WTC11 (cell line): ENCODE measurements around the gene PAK1IP1. TPM values are rescaled to one million over a fixed set of nuclear protein-coding genes. Genes with fewer than 3 reads are reported as not detected.

ENCODE experiments used
- EMX1 ChIP-seq: fragments of 250-450 bp; sonication (Bioruptor Pico); IDR thresholded peaks from 2 replicates; pipeline ENCODE4 v1.8.0; 2021; ENCODE audit warnings: mild to moderate bottlenecking
- FOXJ3 ChIP-seq: sonication (generic); formaldehyde crosslinking; IDR thresholded peaks from 2 replicates; pipeline ENCODE4 v1.9.0; 2021; ENCODE audit warnings: missing genetic modification reagents, mild to moderate bottlenecking, borderline replicate concordance
- HMGA2 ChIP-seq: fragments of 250-450 bp; sonication (Bioruptor Pico); IDR thresholded peaks from 2 replicates; pipeline ENCODE4 v1.4.0; 2021; ENCODE audit warnings: mild to moderate bottlenecking, moderate library complexity
- NR2C2 ChIP-seq: sonication (generic); formaldehyde crosslinking; IDR thresholded peaks from 2 replicates; pipeline ENCODE4 v1.8.0; 2022; ENCODE audit warnings: mild to moderate bottlenecking, missing genetic modification reagents
- TCF7 ChIP-seq: sonication (generic); formaldehyde crosslinking; IDR thresholded peaks from 2 replicates; pipeline ENCODE4 v1.8.0; 2022; ENCODE audit warnings: mild to moderate bottlenecking, low read depth, missing genetic modification reagents, moderate library complexity
- ZBTB21 ChIP-seq: sonication (generic); formaldehyde crosslinking; IDR thresholded peaks from 2 replicates; pipeline ENCODE4 v1.8.1; 2023; ENCODE audit warnings: mild to moderate bottlenecking, missing genetic modification reagents, borderline replicate concordance
- ZNF121 ChIP-seq: sonication (generic); formaldehyde crosslinking; IDR thresholded peaks from 2 replicates; pipeline ENCODE4 v1.8.0; 2023; ENCODE audit warnings: missing genetic modification reagents
- ZNF138 ChIP-seq: sonication (generic); formaldehyde crosslinking; conservative IDR thresholded peaks from 2 replicates; pipeline ENCODE4 v1.8.1; 2022; ENCODE audit warnings: mild to moderate bottlenecking, moderate library complexity, missing genetic modification reagents
- ZNF263 ChIP-seq: sonication (generic); formaldehyde crosslinking; IDR thresholded peaks from 2 replicates; pipeline ENCODE4 v1.8.1; 2022; ENCODE audit warnings: low read depth, mild to moderate bottlenecking, moderate library complexity, missing genetic modification reagents
- total RNA-seq: library from RNA; stranded (reverse); gene quantifications from 3 replicates; pipeline ENCODE4 v1.2.3, GENCODE V29; 2021
- TF ChIP-seq, protein P1 (sequence below): sonication (generic); formaldehyde crosslinking; IDR thresholded peaks from 2 replicates; pipeline ENCODE4 v1.8.1; 2023; ENCODE audit warnings: mild to moderate bottlenecking, missing genetic modification reagents, moderate library complexity
- TF ChIP-seq, protein P2 (sequence below): sonication (generic); formaldehyde crosslinking; IDR thresholded peaks from 2 replicates; pipeline ENCODE4 v1.8.1; 2023; ENCODE audit warnings: mild to moderate bottlenecking, missing genetic modification reagents, moderate library complexity
- TF ChIP-seq, protein P3 (sequence below): fragments of 250-450 bp; sonication (Bioruptor Pico); conservative IDR thresholded peaks from 2 replicates; pipeline ENCODE4 v1.9.0; 2021; ENCODE audit warnings: mild to moderate bottlenecking
- TF ChIP-seq, protein P4 (sequence below): sonication (generic); formaldehyde crosslinking; IDR thresholded peaks from 2 replicates; pipeline ENCODE4 v1.8.0; 2022; ENCODE audit warnings: mild to moderate bottlenecking, missing genetic modification reagents
- TF ChIP-seq, protein P5 (sequence below): fragments of 250-450 bp; sonication (Bioruptor Pico); IDR thresholded peaks from 2 replicates; pipeline ENCODE4 v1.8.0; 2021; ENCODE audit warnings: mild to moderate bottlenecking
- TF ChIP-seq, protein P6 (sequence below): fragments of 250-450 bp; sonication (Bioruptor Pico); IDR thresholded peaks from 2 replicates; pipeline ENCODE4 v2.1.2; 2022; ENCODE audit warnings: mild to moderate bottlenecking, moderate library complexity
- TF ChIP-seq, protein P7 (sequence below): sonication (generic); formaldehyde crosslinking; IDR thresholded peaks from 2 replicates; pipeline ENCODE4 v1.8.1; 2023; ENCODE audit warnings: mild to moderate bottlenecking, missing genetic modification reagents, borderline replicate concordance
- TF ChIP-seq, protein P8 (sequence below): sonication (generic); formaldehyde crosslinking; IDR thresholded peaks from 2 replicates; pipeline ENCODE4 v1.8.1; 2023; ENCODE audit warnings: mild to moderate bottlenecking, missing genetic modification reagents

The PAK1IP1 gene
- total RNA-seq, 1 experiment from 2014 or later: 30.4 TPM

DNA sequence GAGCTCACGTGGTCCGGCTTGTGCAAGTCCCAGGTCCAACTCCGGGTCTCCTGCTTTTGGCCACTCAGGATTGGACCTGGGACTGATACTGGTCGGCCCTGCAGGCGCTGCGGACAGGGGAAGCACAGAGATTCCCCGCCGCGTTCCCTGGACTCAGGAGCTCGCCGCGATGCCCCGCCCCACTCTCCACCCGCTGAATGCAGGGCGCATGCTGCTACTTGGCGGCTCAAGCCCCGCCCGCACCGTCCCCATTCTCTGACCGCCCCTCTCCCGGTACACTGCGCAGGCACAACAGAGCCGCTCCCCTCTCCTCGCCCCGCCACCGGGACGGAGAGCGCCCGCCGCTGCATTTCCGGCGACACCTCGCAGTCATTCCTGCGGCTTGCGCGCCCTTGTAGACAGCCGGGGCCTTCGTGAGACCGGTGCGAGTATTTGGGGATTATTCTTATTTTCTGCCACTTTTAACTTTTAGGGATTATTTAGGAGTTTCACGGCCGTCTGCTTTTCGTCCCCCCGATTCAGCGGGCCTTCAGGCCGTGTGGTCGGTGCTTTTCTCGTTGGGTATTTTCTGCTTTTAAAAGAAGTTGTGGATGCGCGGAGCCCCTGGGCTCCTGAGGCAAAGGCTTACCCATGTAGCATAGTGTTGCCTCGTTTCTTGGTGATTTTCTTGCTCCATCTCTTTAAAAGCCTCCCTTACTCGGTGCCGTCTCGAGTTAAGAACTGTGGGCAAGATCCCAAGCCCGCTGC is 28.2 kb downstream of the PAK1IP1 start, which contains the start of gene TMEM14C (continued):
- TF ChIP-seq, protein P1, sequence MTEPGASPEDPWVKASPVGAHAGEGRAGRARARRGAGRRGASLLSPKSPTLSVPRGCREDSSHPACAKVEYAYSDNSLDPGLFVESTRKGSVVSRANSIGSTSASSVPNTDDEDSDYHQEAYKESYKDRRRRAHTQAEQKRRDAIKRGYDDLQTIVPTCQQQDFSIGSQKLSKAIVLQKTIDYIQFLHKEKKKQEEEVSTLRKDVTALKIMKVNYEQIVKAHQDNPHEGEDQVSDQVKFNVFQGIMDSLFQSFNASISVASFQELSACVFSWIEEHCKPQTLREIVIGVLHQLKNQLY (CRISPR knock-in tag): no peak
- TF ChIP-seq, protein P2, sequence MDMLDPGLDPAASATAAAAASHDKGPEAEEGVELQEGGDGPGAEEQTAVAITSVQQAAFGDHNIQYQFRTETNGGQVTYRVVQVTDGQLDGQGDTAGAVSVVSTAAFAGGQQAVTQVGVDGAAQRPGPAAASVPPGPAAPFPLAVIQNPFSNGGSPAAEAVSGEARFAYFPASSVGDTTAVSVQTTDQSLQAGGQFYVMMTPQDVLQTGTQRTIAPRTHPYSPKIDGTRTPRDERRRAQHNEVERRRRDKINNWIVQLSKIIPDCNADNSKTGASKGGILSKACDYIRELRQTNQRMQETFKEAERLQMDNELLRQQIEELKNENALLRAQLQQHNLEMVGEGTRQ (CRISPR knock-in tag): peak; percentile 87
- TF ChIP-seq, protein P3, sequence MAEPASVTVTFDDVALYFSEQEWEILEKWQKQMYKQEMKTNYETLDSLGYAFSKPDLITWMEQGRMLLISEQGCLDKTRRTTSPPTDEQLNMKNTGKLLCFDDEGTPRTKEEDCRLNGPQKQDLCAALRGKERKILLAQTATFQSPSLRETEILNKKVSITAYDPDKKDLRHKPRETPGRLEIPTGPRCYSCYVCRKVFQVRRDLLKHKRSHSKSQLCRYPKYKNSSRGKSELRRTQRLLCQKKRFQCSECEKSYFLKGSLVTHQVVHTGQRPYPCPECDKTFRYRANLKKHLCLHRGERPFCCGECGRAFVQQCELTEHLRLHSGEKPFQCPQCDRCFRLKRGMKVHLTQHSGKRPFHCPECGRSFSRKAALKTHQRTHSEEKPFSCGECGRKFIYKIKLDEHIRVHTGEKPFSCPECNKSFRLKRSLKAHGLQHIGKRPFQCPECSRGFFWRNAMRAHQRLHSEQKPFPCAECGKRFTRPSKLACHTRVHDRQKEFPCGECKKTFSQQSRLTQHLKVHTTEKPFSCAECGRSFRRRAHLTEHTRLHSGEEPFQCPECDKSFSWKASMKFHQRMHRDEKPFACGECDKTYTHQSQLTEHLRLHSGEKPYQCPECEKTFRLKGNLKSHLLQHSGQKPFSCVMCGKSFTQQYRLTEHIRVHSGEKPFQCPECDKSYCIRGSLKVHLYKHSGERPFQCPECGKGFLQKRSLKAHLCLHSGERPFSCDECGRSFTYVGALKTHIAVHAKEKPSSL (CRISPR knock-in tag): no peak
- TF ChIP-seq, protein P4, sequence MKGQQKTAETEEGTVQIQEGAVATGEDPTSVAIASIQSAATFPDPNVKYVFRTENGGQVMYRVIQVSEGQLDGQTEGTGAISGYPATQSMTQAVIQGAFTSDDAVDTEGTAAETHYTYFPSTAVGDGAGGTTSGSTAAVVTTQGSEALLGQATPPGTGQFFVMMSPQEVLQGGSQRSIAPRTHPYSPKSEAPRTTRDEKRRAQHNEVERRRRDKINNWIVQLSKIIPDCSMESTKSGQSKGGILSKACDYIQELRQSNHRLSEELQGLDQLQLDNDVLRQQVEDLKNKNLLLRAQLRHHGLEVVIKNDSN (CRISPR knock-in tag): peak; percentile 88
- no peak for TF ChIP-seq FOXJ3 (CRISPR knock-in tag)
- TF ChIP-seq NR2C2: no peak
- no peak for TF ChIP-seq HMGA2 (CRISPR knock-in tag)
- TF ChIP-seq, protein P5, sequence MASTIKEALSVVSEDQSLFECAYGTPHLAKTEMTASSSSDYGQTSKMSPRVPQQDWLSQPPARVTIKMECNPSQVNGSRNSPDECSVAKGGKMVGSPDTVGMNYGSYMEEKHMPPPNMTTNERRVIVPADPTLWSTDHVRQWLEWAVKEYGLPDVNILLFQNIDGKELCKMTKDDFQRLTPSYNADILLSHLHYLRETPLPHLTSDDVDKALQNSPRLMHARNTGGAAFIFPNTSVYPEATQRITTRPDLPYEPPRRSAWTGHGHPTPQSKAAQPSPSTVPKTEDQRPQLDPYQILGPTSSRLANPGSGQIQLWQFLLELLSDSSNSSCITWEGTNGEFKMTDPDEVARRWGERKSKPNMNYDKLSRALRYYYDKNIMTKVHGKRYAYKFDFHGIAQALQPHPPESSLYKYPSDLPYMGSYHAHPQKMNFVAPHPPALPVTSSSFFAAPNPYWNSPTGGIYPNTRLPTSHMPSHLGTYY (CRISPR knock-in tag): no peak
- TF ChIP-seq ZNF263: no peak
- no peak for TF ChIP-seq ZBTB21 (CRISPR knock-in tag)
- TF ChIP-seq, protein P6, sequence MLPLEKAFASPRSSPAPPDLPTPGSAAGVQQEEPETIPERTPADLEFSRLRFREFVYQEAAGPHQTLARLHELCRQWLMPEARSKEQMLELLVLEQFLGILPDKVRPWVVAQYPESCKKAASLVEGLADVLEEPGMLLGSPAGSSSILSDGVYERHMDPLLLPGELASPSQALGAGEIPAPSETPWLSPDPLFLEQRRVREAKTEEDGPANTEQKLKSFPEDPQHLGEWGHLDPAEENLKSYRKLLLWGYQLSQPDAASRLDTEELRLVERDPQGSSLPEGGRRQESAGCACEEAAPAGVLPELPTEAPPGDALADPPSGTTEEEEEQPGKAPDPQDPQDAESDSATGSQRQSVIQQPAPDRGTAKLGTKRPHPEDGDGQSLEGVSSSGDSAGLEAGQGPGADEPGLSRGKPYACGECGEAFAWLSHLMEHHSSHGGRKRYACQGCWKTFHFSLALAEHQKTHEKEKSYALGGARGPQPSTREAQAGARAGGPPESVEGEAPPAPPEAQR (CRISPR knock-in tag): no peak
- TF ChIP-seq ZNF138: no peak
- TF ChIP-seq, protein P7, sequence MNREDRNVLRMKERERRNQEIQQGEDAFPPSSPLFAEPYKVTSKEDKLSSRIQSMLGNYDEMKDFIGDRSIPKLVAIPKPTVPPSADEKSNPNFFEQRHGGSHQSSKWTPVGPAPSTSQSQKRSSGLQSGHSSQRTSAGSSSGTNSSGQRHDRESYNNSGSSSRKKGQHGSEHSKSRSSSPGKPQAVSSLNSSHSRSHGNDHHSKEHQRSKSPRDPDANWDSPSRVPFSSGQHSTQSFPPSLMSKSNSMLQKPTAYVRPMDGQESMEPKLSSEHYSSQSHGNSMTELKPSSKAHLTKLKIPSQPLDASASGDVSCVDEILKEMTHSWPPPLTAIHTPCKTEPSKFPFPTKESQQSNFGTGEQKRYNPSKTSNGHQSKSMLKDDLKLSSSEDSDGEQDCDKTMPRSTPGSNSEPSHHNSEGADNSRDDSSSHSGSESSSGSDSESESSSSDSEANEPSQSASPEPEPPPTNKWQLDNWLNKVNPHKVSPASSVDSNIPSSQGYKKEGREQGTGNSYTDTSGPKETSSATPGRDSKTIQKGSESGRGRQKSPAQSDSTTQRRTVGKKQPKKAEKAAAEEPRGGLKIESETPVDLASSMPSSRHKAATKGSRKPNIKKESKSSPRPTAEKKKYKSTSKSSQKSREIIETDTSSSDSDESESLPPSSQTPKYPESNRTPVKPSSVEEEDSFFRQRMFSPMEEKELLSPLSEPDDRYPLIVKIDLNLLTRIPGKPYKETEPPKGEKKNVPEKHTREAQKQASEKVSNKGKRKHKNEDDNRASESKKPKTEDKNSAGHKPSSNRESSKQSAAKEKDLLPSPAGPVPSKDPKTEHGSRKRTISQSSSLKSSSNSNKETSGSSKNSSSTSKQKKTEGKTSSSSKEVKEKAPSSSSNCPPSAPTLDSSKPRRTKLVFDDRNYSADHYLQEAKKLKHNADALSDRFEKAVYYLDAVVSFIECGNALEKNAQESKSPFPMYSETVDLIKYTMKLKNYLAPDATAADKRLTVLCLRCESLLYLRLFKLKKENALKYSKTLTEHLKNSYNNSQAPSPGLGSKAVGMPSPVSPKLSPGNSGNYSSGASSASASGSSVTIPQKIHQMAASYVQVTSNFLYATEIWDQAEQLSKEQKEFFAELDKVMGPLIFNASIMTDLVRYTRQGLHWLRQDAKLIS: no peak
- TF ChIP-seq, protein P8, sequence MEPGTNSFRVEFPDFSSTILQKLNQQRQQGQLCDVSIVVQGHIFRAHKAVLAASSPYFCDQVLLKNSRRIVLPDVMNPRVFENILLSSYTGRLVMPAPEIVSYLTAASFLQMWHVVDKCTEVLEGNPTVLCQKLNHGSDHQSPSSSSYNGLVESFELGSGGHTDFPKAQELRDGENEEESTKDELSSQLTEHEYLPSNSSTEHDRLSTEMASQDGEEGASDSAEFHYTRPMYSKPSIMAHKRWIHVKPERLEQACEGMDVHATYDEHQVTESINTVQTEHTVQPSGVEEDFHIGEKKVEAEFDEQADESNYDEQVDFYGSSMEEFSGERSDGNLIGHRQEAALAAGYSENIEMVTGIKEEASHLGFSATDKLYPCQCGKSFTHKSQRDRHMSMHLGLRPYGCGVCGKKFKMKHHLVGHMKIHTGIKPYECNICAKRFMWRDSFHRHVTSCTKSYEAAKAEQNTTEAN (CRISPR knock-in tag): peak; percentile 82; the same call in 1 of the 2 replicates
- no peak for TF ChIP-seq TCF7 (CRISPR knock-in tag)
- no peak for TF ChIP-seq ZNF121 (CRISPR knock-in tag)
- TF ChIP-seq EMX1 (CRISPR knock-in tag): no peak
- TF ChIP-seq, all 79 proteins: peak for 22
